Measurements from ENCODE around the gene FFAR1.

DNA sequence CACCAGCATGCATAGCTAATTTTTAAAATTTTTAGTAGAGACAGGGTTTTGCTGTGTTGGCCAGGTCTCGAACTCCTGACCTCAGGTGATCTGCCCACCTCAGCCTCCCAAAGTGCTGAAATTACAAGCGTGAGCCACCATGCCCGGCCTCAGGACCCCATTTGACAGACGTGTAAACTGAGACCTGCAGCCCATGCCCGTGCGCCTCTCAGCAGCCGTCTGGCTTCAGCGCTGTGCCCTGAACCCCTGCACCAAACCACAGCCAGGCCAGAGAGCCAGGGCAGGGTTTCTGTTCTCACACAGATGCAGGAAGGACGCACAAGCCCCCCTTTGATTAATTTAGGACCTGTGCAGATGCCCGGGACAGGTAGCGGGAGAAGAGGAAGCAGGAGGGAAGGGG, 7.3 kb upstream of the FFAR1 start:
- no peak for TF ChIP-seq POLR2A (IDR thresholded peaks at IDR 0.05)
- TF ChIP-seq, protein P1, sequence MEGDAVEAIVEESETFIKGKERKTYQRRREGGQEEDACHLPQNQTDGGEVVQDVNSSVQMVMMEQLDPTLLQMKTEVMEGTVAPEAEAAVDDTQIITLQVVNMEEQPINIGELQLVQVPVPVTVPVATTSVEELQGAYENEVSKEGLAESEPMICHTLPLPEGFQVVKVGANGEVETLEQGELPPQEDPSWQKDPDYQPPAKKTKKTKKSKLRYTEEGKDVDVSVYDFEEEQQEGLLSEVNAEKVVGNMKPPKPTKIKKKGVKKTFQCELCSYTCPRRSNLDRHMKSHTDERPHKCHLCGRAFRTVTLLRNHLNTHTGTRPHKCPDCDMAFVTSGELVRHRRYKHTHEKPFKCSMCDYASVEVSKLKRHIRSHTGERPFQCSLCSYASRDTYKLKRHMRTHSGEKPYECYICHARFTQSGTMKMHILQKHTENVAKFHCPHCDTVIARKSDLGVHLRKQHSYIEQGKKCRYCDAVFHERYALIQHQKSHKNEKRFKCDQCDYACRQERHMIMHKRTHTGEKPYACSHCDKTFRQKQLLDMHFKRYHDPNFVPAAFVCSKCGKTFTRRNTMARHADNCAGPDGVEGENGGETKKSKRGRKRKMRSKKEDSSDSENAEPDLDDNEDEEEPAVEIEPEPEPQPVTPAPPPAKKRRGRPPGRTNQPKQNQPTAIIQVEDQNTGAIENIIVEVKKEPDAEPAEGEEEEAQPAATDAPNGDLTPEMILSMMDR (IDR thresholded peaks at IDR 0.05) = no peak

Data from uterus (tissue), 2 donors.